Measurements from ENCODE around the gene JOSD2. TPM values are rescaled to one million over a fixed set of nuclear protein-coding genes. Genes with fewer than 3 reads are reported as not detected.

JOSD2 gene
- total RNA-seq, 1 donor from 2014 or later = 34.7 TPM

- ATAC-seq = no peak
- Histone ChIP-seq H3K27ac (no peak overlapping the region), H3K27me3 (peaks cover 15% of the 10 kb centered on the region), H3K9me3 (no peaks in the 10 kb centered on the region), H3K4me3 (no peak overlapping the region), H3K4me1 (no peaks in the 10 kb centered on the region), H3K36me3 (no peaks in the 10 kb centered on the region)
- TF ChIP-seq CTCF (IDR thresholded peaks at IDR 0.05) = no peak
- intact Hi-C loops (cut with DNase I) = no loop called here
- DNase-seq = no peak
Measured at GRCh38 chr19:50457300-50457699, 53.7 kb downstream of the JOSD2 start.

Other genes starting within 250 kb of the JOSD2 start
- 12.8 TPM for gene KCNC3, start 181.8 kb downstream of the JOSD2 start, total RNA-seq
- gene NAPSA, start 145.6 kb downstream of the JOSD2 start, total RNA-seq = 1,895 TPM
- 101 TPM for gene NR1H2, start 134.7 kb downstream of the JOSD2 start, total RNA-seq
- 34.4 TPM for gene POLD1, start 126.8 kb downstream of the JOSD2 start, total RNA-seq
- 0.52 TPM for gene SPIB, start 92.3 kb downstream of the JOSD2 start, total RNA-seq
- gene MYBPC2, start 78.3 kb downstream of the JOSD2 start, total RNA-seq = 0.12 TPM
- 103 TPM for gene EMC10, start 34.7 kb downstream of the JOSD2 start, total RNA-seq
- gene GARIN5A, start 34.3 kb downstream of the JOSD2 start, total RNA-seq = 3.8 TPM
- gene ASPDH, start 2.7 kb upstream of the JOSD2 start, total RNA-seq = not detected
- 4.6 TPM for gene LRRC4B, start 57.2 kb upstream of the JOSD2 start, total RNA-seq
- 2.5 TPM for gene SYT3, start 128.7 kb upstream of the JOSD2 start, total RNA-seq
- 3.9 TPM for gene C19orf81, start 138.3 kb upstream of the JOSD2 start, total RNA-seq
- 0.35 TPM for gene SHANK1, start 208.6 kb upstream of the JOSD2 start, total RNA-seq
- 13.3 TPM for gene CLEC11A, start 212.2 kb upstream of the JOSD2 start, total RNA-seq